Hippocampal formation (tissue), 2 donors: ENCODE measurements around the gene PTPRF.
"Not testable (repeated sequence)": the region's sequence is repeated elsewhere in the genome, so short reads cannot be mapped to it uniquely, and the experiment has no call there.

Source experiments
- DNase-seq, 2 donors: peaks; one replicate each; lab custom pipeline; 2025; lab: John Stamatoyannopoulos, UW

Gene PTPRF

GRCh38 chr1:43530483-43531106 lies at the start of gene PTPRF:
Gene PTPRF (plus strand): TSS chr1:43530883. CDS start chr1:43545076, 14,193 bp downstream.
- DNase-seq: peak; percentile 38 to 67

DNA sequence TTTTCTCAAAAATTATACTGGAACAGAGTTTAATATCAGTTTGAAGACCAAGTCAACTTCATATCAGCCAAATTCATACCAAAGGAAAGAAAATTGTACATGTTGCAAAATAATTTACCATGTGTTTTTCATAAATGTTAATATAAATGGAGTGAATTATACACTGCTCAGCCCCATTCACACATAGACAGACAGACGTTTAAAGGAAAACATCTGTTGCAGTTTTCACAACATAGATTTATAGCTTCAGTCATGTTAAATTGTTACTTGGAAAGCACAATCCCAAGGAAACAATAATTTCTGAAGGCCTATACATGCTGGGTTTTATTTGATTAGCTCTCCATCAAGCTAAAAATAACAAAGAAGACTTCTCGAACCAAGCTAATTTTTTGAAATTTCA lies 49.2 kb upstream of the PTPRF start:
- no peak for DNase-seq

- no peak for DNase-seq
These were observed 48.5 kb upstream of the PTPRF start for GRCh38 chr1:43482215-43482614.

GRCh38 chr1:43484367-43484766 lies 46.3 kb upstream of the PTPRF start:
- no peak for DNase-seq

- no peak for DNase-seq
These were observed 42.5 kb upstream of the PTPRF start for GRCh38 chr1:43488165-43488564.

- no peak for DNase-seq
These were observed 39.6 kb upstream of the PTPRF start for GRCh38 chr1:43491061-43491460.

DNA sequence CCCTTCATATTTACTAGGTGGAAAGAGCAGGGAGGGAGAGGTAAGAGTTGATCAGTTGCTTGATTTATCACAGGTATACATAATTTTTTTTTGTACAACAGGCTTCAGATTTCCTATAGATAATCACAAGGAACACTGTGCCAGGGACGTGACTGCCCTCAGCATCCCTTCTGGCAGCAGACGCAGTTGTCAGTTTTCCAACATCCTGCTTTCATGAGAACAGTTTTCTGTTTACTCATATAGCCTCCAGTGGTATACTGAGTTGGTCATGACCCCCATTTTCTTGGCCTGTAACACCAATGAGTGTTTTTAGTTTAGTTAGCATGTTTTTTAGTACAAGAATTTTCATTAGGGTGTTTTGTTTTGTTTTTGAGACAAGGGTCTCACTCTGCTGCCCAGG lies 37.9 kb upstream of the PTPRF start:
- DNase-seq: no peak

GRCh38 chr1:43493661-43494450 lies 36.8 kb upstream of the PTPRF start:
- no peak for DNase-seq

DNA sequence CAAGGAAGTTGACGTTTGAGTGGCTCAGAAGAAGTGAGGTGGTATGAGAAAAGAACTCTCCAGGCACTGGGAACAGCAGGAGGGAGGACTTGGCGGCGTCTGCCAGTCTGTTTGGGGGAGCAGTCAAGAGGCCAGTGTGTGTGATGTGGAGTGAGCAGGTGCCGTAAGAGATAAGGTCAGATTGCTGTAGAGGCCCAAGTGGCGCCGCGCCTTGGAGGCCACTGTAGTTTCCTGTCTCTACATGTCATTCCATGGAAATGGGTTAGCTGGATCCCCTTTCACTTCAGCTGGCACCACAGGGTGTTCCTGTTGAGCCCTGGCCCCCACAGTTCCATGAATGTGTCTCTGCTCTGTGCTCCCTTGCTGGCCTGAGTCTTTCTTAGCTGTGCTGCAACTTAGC lies 35.5 kb upstream of the PTPRF start:
- no peak for DNase-seq

DNA sequence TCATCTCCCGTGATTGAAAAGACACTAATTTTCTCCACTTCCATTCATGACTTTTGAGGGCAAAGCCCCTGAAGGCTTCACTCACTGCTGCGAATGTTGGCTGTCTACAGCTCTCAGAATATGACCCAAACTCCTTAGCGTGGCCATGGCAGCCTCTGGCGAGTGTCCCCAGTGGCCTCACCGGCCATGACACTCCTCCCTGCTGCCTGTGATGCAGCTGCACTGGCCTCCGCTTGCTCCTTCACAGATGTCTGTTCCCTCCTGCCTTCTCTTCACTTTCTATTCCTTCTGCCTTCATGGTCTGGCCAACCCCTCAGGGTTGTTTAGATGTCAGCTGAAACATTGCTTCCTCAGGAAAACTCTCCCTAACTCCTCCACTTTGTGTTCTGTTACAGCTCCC lies 30.8 kb upstream of the PTPRF start:
- DNase-seq: no peak

DNA sequence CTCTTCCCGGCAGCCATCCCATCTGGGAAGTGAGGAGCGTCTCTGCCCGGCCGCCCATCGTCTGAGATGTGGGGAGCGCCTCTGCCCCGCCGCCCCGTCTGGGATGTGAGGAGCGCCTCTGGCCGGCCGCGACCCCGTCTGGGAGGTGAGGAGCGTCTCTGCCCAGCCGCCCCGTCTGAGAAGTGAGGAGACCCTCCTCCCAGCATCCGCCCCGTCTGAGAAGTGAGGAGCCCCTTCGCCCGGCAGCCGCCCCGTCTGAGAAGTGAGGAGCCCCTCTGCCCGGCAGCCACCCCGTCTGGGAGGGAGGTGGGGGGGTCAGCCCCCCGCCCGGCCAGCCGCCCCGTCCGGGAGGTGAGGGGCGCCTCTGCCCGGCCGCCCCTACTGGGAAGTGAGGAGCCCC lies 28.9 kb upstream of the PTPRF start:
- not testable (repeated sequence) for DNase-seq

- DNase-seq: no peak
These were observed 27.1 kb upstream of the PTPRF start for GRCh38 chr1:43503534-43503933.

GRCh38 chr1:43505077-43505780 lies 25.5 kb upstream of the PTPRF start:
- DNase-seq: no peak

DNA sequence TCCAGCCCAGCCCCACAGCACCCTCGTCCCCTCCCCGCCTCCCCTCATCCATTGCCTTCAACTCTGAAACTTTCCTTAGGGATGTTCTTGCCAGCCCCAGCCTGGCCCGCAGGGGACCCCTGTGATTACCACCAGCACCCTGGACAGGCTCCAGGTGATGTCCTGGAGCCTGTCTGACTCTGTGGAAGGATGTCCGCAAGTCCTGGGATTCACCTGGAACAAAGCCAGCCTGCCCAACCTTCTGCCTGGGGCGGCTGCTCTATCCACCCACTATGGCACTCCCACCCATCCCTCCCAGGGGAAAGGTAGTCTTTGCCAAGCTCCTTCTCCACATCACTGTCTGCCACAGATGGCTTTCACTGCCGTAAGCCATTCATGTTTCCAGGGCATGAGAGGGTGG lies 24.4 kb upstream of the PTPRF start:
- DNase-seq: no peak

DNA sequence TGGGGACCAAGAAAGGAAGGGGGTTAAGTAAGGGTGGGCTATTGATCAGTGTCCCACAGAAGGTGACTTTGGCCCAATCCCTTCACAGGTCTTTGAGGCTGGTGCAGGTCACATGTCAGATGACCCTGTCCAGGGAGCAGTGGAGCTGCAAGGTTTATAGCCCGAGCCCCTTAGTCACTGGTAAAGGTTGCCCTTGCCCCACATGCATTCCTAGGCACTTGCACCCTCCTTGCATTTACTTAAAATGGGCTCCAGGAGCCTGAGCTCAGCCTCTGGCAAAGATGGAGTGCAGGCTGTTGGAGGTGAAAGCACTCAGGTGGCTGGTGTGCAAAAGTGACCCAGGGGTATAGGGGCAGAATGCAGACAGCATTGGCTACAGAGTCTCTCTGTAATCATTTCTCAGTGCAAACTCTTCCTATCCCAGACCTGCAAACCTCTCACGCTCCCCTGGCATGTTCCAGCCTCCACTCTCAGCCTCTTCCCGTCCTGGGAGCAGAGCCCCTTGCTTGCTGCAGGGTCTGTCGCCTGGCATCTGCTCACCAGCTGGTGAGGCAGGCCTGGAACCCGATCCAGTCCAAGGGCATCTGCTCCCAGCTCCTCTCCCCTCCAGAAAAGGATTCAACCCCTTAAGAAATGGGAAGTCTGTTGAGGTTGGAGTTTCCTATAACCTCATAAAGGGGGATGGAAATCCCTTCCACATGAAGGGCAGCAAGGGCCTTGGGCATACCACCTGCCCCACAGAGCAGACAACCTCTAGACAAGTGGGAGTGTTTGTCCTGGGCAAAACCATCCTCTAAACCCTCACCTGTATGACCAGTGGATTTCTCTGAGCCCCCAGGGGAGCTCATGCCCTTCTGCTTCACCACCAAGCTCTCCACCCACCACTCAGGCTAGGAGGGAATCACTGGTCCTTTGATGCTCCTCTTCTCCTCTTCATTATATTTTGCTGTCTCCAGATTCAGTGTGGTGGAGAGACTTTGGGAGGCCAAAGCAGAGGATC lies 23.1 kb upstream of the PTPRF start:
- no peak for DNase-seq

DNA sequence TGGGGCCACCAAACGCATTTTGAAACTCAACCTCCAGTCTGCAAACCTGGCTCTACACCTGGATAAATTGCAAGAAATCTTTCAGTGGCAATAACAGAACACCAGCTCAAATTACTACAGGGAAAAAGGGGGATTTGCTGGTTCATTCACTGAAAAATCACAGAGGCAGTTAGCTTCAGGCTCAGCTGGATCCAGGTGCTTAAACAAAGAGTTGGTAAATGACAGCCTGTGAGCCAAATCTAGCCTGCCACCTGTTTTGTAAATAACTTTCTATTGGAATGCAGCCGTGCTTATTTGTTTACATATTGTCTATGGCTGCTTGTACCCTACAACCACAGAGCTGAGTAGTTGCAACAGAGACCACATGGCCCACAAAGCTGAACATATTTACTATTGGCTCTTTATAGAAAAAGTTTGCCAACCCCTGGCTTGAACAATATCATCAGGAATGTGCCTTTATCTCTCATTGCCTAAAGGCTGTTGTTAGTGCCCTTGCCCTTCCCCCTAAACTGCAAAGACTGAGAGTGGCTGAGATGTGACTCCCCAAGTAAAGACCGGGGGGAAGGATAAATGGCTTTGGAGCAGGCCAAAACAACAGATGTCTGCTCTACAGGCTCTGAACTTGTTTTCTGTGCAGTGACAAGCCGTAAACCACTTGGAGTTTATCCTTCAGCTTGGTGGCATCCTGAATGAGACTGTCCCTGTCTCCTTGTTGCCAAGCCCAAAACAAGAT lies 21.5 kb upstream of the PTPRF start:
- DNase-seq: no peak

DNA sequence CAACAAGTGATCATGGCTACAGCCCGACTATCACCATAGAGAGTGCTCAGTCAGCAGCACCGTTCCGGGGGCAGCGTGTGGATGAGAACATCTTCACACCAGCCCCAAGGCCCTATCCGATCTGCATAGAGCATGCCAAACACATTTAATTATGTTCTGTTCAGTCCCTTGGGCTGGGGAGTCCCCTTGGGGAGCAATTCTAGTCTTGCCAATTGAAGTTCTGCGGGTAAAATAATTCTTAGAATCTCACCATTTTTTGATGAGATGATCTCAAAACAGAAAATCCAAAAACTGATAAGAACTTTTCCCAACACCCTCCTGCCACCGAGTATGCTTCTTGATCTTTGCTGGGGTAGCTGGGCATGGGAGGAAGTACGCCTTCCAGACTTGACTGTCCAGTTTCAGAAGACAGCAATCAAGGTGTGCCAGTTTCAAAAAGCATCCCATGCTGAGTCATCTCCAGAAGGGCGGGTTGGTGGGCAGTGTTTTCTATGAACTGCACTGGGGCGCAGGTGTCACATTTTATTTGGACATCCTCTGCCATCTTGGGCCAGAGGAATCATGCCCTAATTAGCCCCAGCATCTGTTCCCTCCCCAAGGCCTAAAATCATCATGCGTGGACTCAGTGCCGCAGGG lies 20.8 kb upstream of the PTPRF start:
- DNase-seq: no peak

DNA sequence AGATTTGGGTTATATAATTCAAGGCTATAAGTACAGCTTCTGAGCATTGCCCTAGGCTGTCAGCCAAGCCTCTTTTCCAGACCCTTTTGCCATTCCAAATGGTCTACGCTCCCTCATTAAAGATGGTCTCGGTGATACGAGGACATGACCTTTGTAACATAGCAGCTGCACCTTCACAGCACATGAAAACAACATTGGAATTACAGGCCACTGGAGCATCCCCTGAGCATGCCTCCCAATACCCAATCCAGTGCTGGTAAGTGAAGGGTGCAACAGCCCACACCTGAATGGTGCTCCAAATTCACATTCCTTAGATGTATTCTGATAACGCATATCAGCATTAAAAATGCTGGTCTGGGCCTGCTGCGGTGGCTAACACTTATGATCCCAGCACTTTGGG lies 20.1 kb upstream of the PTPRF start:
- no peak for DNase-seq

- DNase-seq: no peak
These were observed 19.3 kb upstream of the PTPRF start for GRCh38 chr1:43511394-43511793.

DNA sequence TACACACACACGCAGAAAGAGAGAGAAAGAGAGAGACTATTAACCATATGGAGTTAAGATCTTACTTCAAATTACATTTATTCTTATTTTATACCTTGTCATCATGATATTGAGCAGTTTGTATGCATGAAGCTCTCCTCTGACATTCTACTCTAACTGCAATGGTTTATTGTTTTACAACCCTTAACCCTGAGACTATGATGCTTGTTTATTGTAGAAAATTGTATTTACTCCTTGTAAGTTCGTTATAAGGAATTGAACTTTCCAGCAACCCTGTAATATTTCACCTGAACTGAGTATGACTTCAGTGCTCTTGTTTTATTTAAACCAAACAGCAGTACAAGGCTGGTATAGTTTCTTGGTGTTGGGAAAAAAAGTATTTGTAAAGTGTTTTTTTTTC lies 18.6 kb upstream of the PTPRF start:
- DNase-seq: no peak

DNA sequence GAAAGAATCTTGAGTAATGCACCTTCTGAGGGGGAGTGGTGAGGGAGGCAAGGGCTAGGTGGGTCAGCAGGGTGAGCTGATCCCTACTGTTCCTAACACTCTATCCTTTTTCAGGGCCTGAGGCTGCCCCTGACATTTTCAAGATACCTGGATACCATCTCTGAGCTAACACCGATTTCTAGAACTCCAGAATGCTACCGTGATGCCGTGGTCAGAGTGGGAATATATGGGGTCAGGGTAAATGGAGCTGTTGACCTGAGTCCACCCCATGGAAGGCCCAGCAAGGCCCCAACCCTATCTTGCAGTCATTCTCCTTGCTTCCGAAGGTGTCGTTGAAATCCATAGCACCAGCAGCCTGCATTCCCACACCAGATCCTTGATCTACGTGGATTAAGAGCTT lies 18.0 kb upstream of the PTPRF start:
- DNase-seq: no peak
